Stomach (tissue), 4 donors: ENCODE measurements around the gene NENF.

Experiments used
- CTCF ChIP-seq, 7 experiments: fragments of 450-650 bp in 4 of 7; fragments of 200-600 bp in 3 of 7; sonication (generic) in 3 of 7; IDR thresholded peaks; one replicate each; pipeline ENCODE4 v1.5.1; 2016 to 2019; ENCODE audit warnings: antibody characterized with exemption in 7 of 7, control low read depth in 2 of 7, mild to moderate bottlenecking in 1 of 7
- POLR2A ChIP-seq, 4 donors: fragments of 450-650 bp; IDR thresholded peaks; one replicate each; pipeline ENCODE4 v1.6.1; 2016; ENCODE audit warnings: antibody characterized with exemption in 4 of 4, control low read depth in 2 of 4, mild to moderate bottlenecking in 1 of 4, moderate library complexity in 1 of 4
- POLR2AphosphoS5 ChIP-seq, 3 donors: sonication (generic); formaldehyde crosslinking; IDR thresholded peaks; one replicate each; pipeline ENCODE4 v1.6.1; 2016; ENCODE audit warnings: antibody characterized with exemption in 3 of 3

GRCh38 chr1:212433577-212434462 is 1.1 kb downstream of the NENF start:
- TF ChIP-seq CTCF (IDR thresholded peaks at IDR 0.05) (no peak), POLR2A (IDR thresholded peaks at IDR 0.05) (no peak), POLR2AphosphoS5 (IDR thresholded peaks at IDR 0.05) (no peak)
